ENCODE measurements around the gene UBE2D2.
"Not testable (repeated sequence)": the region's sequence is repeated elsewhere in the genome, so short reads cannot be mapped to it uniquely, and the experiment has no call there.

Gene UBE2D2

DNA sequence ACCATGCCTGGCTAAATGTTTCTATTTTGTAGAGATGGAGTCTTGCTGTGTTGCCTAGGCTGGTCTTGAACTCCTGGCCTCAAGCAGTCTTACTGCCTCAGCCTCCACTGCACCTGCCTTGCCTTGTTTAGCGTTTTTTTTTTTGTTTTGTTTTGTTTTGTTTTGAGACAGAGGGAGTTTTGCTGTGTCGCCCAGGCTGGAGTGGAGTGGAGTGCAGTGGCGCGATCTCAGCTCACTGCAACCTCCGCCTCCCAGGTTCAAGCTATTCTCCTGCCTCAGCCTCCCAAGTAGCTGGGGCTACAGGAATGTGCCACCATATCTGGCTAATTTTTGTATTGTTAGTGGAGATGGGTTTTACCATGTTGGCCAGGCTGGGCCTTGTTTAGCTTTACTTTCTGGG, 27.0 kb downstream of the UBE2D2 start:
- not testable (repeated sequence) for DNase-seq

DNA sequence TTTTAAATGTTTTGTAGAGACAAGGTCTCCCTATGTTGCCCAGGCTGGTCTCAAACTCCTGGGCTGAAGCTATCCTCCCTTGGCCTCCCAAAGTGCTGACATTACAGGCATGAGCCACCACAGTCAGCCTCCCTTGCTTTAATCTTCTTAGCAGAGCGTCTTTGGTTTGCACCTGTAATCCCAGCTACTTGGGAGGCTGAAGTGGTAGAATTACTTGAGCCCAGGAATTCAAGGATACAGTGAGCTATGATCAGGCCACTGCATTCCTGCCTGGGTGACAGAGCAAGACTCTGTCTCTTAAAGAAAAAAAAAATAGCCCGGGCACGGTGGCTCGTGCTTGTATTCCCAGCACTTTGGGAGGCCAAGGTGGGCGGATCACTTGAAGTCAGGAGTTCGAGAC, 27.8 kb downstream of the UBE2D2 start:
- DNase-seq: no peak

DNA sequence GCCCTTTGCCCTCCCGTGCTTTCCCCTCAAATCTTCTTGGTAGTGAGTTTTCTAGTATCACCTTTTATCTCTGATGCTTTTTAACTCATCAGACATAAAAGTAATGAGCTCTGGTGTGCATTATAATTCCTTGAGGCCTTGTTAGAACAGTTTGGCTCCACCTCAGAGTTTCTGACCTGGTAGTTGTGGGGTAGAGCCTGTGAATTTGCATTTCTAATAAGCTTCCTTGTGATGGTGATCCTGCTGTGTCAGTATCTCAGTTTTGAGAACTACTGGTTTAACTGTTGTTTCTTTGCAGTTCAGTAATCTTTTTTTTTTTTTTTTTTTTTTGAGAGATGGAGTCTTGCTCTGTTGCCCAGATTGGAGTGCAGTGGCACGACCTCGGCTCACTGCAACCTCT, 31.1 kb downstream of the UBE2D2 start:
- DNase-seq: no peak

DNA sequence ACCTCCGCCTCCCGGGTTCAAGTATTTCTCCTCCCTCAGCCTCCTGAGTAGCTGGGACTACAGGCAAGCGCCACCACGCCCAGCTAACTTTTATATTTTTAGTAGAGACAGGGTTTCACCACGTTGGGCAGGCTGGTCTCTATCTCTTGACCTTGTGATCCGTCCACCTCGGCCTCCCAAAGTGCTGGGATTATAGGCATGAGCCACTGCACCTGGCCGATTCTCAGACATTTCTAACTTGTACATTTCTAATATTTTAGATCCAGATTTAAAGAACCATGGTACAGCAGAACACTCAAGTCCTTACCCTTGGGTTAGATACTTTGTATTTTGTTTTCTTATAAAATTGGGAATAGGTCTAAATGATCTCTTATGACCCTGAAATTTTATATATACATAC, 31.9 kb downstream of the UBE2D2 start:
- not testable (repeated sequence) for DNase-seq

DNA sequence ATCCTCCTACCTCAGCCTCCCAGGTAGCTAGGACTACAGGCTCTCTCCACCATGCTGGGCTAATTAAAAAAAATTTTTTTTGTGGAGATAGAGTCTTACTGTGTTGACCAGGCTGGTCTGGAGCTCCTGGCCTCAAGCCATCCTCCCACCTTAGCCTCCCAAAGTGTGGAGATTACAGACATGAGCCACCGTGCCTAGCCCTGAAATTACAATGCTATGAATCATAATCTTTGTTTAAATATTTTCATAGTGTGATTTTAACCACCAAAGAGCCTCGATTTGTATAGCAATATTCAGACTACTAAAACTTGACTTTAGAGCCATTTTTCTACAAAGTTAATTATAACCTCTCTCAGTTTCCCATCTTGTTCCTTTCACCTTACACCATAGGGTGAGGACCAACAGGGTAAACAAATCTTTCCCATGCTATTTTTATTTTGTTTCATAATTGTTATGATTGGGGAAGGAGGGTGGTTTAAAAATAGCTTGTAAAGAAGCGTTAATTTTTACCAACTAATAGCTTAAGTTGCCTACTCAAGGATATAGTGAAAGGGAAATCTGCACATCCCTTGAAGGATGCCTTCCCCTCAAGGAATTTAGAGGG, 32.7 kb downstream of the UBE2D2 start:
- DNase-seq: no peak

DNA sequence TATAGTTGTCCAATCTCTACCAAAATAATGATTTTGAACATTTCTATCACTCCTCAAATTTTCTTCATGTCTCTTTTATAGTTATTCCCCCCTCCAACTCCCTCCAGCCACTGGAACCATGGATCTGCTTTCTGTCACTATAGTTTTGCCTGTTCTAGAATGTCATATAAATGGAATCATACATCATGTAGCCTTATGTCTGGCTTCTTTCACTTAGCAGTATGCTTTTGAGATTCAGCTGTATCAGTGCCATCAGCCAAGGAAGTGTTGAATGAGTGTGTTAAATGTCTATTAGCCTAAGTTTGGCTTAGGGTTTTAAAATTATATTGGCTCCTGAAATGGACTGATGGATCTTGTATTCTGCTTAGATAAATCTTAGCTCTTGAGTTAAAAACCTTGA, 36.0 kb downstream of the UBE2D2 start:
- DNase-seq: no peak

DNA sequence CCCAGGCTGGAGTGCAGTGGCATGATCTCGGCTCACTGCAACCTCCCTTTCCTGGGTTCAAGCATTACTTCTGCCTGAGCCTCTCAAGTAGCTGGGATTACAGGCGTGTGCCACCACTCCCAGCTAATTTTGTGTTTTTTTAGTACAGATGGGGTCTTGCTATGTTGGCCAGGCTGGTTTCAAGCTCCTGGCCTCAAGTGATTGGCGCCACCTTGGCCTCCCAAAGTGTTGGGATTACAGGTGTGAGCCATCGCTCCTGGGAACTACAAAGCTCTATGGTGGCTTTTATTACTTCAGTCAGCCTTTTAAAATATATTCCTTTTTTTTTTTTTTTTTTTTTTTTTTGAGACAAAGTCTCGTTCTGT, 37.4 kb downstream of the UBE2D2 start:
- DNase-seq: not testable (repeated sequence)

DNA sequence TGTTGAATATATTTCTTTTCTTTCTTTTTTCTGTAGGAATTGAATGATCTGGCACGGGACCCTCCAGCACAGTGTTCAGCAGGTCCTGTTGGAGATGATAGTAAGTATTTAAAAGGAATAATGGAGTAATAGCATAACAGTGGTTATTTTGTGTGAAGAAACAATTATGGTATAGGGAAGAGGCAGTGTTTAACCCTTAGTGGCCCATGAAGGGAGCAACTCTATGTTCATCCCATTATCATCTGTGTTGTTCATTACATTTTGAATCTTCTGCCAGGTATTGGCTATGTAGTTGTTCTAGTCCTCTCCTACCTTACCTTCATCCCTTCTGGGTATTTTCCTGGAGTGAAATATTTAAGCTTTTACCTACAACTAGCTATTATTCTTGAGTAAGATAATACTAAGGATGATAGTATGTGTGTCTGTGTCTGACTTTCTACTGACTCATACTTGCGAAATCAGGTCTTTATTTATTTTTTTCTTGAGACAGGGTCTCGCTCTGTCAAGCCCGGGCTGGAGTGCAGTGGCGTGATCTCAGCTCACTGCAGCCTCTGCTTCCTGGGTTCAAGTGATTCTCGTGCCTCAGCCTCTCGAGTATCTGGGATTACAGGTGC, 39.3 kb downstream of the UBE2D2 start:
- DNase-seq: no peak

DNA sequence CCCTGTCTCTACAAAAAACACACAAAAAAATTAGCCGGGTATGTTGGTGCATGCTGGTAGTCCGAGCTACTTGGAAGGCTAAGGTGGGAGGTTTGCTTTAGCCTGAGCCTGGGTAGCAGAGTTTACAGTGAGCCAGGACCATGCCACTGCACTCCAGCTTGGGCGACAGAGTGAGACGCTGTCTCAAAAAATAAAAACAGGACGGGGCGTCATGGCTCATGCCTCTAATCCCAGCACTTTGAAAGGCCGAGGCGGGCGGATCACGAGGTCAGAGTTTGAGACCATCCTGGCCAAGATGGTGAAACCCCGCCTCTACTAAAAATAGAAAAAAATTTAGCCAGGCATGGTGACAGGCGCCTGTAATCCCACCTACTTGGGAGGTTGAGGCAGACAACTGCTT, 40.3 kb downstream of the UBE2D2 start:
- no peak for DNase-seq

DNA sequence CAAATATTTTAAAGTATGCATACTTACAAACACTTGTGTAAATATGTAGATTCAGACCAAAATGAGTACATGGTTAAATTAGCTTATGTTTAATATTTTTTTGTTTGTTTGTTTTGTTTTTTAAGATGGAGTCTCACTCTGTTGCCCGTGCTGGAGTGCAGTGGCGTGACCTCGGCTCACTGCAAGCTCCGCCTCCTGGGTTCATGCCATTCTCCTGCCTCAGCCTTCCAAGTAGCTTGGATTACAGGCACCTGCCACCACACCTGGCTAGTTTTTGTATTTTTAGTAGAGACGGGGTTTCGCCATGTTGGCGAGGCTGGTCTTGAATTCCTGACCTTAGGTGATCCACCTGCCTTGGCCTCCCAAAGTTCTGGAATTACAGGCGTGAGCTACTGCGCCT, 40.8 kb downstream of the UBE2D2 start:
- DNase-seq: not testable (repeated sequence)

DNA sequence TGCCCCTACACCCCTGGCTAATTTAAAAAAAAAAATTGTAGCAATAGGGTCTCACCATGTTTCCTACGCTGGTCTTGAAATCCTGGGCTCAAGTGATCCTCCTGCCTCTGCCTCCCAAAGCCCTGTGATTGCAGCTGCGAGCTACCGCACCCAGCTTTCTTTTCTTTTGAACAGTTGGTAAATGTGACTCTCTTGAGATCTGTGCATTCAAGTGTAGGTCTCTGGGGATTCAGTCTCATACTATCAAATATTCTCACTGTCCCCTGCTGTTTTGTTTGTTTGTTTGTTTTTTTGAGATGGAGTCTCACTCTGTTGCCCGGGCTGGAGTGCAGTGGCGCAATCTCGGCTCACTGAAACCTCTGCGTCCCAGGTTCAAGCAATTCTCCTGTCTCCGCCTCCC, 44.7 kb downstream of the UBE2D2 start:
- no peak for DNase-seq

DNA sequence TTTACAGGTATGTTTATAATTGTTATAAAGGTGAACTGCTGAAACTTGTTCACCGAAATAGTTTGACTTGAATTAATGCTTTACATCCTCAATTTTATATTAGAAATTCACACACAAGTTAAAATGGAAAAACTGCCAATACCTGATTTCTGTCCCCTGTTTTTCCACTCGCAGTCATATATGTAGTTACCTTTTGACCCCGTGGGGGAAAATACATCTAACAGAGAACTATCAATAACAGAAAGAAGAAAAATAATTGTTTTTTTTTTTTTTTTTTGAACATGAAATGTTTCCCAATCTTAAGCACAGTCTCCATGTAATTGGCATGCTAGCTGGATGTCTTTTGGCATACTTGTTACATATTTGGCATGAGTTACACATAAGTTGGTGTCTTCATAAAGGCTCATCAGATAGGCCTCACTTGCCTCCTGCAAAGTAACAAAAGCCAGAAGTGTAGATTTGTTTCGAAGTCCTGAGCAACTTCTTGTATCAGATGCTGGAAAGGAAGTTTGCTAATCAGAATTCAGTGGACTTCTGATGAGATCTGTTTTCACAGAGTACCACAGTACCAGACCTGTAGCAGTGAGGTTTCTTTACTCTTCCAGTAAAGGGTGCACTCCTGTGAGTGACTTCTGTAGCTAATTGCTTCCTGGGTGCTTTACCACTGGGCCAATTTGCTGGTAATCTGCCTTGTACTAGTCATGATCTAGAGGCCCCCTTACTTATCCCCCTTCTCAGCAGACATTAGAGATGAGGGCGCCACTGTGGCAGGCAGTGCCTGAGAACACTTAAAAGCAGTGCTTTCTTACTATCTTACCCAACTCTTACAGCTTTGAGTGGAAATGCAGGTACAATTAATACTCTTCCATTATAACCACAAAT, 50.8 kb downstream of the UBE2D2 start:
- no peak for DNase-seq

DNA sequence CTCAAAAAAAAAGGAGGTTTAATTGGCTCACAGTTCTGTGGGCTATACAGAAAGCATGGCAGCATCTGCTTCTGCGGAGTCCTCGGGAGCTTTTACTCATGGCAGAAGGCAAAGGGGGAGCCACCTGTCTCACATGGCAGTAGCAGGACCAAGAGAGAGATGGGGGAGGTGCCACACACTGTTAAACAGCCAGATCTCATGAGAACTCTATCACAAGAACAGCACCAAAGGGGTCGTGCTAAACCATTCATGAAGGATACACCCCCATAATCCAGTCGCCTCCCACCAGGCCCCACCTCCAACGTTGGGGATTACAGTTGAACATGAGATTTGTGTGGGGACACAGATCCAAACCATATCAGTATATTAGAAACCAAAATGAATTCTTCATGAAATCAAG, 58.7 kb downstream of the UBE2D2 start:
- no peak for DNase-seq

DNA sequence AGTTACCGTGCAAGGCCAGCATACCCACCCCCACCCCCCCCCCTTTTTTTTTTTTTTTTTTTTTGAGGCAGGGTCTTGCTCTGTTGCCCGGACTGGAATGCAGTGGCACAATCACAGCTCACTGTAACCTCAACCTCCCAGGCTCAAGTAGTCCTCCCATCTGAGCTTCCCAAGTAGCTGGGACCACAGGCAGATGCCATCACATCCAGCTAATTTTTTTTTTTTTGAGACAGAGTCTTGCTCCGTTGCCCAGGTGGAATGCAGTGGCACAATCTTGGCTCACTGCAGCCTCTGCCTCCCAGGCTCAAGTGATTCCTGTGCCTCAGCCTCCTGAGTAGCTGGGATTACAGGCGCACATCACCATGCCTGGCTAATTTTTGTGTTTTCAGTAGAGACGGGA, 64.3 kb downstream of the UBE2D2 start:
- not testable (repeated sequence) for DNase-seq

DNA sequence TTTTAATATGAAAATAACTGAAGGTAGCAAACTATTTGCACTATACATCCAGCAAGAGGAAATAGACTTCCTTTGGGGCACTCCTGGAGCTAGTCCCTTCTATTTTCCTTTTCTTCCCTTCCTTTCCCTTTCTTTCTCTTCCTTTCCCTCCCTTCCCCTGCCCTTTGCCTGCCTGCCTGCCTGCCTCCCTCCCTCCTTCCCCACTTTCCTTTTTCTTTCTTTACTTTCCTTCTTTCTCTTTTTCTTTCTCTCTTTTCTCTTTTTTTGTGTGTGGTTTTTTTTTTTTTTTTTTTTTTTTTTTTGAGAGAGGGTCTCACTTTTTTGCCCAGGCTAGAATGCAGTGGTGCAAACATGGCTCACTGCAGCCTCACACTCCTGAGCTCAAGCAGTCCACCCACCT, 69.7 kb downstream of the UBE2D2 start:
- DNase-seq: no peak

DNA sequence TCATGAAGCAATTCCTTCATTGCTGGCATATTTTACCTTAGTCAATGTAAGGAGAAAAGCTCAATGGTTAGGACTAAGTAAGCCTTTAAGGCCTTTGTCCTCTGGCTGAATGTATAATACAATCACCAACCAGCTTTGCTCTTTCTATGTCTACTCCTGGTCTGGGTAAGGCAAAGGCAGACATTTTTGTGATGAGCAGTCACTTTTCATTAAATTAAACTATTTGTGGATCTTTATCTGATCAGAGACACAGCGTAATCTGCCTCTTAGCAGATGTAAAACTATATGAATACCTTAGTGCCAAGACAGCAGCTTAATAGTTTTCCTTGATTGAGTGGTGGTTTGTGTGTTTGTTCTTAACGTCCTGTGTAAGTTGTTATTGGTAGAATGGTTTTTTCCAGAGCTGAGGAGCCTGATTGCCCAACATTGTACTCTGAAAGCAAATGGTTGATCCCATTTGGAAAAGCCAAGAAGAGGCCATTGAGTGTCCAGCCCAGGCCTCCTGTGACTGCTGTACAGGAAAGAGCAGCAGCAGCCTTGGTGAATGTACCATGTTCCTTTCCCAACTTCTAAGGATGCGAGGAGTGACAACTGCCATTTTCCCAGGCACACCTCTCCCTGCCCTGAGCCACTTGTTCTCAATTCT, 70.5 kb downstream of the UBE2D2 start:
- no peak for DNase-seq

DNA sequence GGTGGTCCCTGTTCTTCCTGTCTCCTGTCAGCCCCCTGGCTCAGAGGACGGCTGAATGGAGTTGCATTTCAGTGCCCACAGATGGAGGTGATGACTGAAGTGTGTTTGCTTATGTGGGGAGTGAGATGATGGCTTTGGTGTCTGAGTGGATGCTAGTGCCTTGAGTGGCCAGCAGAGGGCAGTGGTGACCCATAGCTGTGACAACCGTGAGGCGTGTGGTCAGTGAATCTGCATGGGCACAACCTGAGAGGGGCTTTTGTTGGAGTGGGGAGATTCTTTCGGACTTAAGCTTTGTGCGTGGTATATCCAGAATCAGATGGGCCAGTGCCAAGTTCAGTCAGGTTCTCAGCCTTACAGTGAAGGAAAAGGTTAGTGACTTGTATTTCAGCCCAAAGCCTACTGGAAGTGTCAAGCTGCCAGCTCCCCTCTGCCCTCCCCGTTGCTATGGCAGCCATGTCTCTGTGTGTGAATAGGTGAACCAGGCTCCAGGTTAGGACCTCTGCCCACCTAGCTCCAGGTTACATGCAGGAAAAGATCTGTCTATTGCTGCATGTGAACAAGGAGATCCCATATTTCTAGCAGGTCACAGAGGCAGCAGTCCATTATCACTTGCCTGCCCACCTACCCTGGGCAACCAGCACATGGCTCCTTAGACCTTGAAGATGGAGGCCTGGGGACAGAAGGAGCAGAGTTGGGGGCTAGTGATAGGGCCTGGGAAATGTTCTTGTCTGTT, 72.3 kb downstream of the UBE2D2 start:
- peak; percentile 79 for DNase-seq

DNA sequence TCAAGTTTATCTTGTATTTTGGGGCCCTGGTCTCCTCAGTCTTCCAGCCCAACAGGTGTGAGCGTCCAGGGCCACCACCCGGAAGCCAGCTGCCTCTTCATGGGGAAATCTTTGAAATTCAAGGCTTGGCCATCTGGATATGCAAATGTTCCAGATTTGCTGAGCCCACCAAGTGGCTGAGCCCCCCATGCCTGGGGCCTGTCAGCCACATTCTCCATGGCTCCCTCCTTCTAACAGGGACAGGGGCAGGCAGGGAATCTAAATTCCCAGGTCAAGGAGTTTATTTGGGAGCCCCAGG, 72.8 kb downstream of the UBE2D2 start:
- DNase-seq: no peak

DNA sequence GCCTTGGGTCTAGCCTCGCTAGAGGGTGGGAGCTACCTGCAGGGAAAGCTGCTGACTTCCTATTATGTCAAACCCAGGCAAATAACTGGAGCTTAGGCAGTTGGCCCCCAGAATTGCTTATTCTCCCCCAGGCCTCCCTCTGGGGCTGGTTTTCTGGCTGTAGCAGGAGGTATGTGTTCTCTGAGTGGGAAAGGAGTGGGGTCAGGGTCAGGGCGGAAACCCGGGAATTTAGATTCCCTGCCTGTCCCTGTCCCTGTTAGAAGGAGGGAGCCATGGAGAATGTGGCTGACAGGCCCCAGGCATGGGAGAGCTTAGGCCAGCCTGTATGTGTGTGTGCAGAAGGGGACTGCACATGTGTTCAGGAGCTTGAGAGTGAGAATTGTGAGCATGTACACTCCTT, 73.4 kb downstream of the UBE2D2 start:
- DNase-seq: no peak

DNA sequence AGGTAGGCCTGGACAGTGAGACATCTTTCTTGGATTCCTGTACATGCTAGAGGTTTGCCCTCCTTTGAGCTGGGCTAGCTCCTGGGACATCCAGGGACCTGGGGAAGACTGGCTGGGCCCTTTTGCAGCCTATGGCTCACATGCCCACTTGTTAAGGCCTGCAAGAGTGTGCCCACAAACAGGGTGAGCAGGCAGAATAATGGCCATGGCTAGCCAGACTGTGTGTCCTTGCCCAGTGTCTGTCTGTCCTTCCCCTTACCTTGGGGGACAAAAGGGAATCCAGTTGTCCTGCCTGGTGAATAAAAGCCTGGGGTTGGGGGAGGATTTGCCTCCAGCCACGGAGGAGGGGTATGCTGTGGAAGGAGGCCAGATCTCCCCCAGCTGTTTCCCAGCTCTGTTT, 74.1 kb downstream of the UBE2D2 start:
- DNase-seq: no peak

DNA sequence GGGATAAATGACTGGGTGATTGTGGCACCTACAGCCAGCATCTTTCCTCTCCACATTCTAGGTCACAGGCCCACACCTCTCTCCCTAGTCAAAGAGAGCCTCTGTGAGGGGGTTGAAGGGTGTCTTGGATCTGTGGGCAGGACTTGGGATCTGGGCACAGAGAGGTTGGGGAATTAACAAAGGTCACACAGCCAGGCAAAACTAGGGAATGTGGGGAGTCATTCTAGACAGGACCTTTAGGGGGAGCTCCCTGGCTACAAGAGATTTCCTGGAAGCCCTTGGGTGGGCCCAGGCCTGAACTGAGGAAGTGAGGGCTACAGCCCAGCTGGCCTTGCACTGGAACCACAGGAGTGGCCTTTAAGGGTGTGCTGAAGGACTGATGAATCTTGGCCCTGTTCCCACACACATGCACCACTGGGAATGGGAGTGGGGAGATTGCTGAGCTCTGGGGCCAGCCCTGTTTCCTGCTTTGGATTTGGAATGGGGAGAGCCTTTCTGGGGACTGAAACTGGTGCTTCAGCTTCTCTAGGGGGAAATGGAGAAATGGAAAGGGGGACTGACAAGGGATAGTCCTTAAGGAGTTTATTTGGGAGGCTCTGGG, 74.6 kb downstream of the UBE2D2 start:
- DNase-seq: peak; percentile 88

DNA sequence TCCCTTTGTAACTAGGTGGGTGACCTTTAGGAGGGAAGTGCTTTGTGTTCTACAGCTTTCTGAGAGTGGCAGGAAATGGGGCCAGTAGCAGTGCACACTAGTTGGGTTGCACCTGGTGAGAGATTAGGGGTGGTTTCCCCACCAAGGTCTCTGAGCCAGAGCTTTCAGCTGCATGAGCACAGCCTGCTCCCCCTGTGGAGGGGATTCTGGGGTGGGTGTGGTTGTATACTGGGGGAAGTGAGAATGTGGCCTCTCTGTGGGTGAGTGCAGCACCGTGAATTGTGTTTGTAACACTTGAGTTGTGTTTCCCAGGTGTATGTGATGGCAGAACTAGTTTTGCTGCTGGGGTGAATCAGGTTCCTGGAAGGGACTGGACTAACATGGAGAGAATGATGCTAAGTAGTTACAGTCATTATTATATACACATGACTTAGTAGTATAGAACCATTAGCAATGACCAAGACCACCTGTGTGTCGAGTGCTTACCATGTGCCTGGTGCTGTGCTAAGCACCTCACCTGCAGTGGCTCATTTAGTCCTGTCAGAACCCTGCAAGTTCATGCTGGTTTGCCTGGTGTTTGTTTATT, 75.2 kb downstream of the UBE2D2 start:
- DNase-seq: peak; percentile 88

Data from SHP77 treated with DMSO at 0.1 percent for 48 hours (cell line).